GM10266 (cell line): Measurements from ENCODE around the gene BIVM.

ENCODE experiments used
- DNase-seq: peaks from one replicate; pipeline ENCODE4 v3.0.0; 2012; ENCODE audit errors: extremely low spot score
- CTCF ChIP-seq: IDR thresholded peaks from 2 replicates; pipeline ENCODE4 v1.5.1; 2012; ENCODE audit warnings: mild to moderate bottlenecking, low read depth; ENCODE audit not compliant: control insufficient read depth, insufficient read depth; ENCODE audit errors: missing control alignments

Gene BIVM

GRCh38 chr13:102852556-102852955 lies 53.6 kb downstream of the BIVM start:
- no peak for TF ChIP-seq CTCF
- no peak for DNase-seq

- no peak for TF ChIP-seq CTCF
- no peak for DNase-seq
These were observed 55.8 kb downstream of the BIVM start for GRCh38 chr13:102854675-102855074.

- TF ChIP-seq CTCF = no peak
- DNase-seq = no peak
These were observed 57.6 kb downstream of the BIVM start for GRCh38 chr13:102856557-102856956.

- DNase-seq = no peak
- no peak for TF ChIP-seq CTCF
These were observed 63.8 kb downstream of the BIVM start for GRCh38 chr13:102862624-102863210.

GRCh38 chr13:102863590-102863989 lies 64.7 kb downstream of the BIVM start:
- TF ChIP-seq CTCF = no peak
- no peak for DNase-seq

- TF ChIP-seq CTCF = no peak
- DNase-seq = no peak
These were observed 69.5 kb downstream of the BIVM start for GRCh38 chr13:102868366-102868936.

- no peak for DNase-seq
- no peak for TF ChIP-seq CTCF
These were observed 71.2 kb downstream of the BIVM start for GRCh38 chr13:102869948-102870676.
